GM21423 (cell line): ENCODE measurements around the gene STAT3.
"Not testable (repeated sequence)": the region's sequence is repeated elsewhere in the genome, so short reads cannot be mapped to it uniquely, and the experiment has no call there.

Experiments
- ATAC-seq: cut with Tn5 transposase; IDR thresholded peaks from one replicate; pipeline ENCODE4 v1.9.1; 2021; ENCODE audit warnings: mild to moderate bottlenecking, moderate library complexity; ENCODE audit not compliant: unreplicated experiment

Gene STAT3

DNA sequence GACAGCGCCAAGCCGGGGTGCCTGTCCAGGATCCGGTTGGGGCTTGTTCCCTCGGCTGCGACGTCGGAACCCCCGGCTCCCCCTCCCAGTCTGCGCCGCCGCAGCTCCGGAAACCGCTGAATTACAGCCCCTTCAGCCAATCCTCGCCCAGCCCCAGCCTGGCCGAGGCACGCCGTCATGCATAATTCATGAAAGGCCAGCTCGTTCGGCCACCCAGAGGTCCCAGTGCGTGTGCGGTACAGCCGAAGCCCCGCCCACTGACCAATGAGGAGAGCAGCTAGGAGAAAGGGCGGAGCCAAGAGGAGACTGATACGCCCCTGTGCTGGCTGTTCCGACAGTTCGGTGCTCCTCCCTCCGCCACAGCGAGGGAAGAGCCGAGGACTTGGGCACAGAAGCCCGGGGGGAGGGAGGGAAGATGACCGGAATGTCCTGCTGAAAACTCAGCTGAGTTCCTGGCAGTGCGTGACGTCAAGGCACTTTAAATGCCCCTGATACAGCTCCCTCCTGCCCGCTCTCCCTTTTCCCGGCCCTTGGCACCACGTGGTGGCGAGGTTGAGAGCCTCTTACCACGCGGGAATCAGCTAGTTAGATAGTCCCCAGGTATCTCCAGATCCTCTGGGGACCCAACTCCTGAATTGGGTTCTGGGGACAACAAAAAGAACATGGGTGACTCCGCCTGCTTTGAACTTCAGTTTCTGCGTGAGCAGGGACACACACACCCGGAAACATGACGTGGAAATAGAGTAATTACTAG lies at the start of gene STAT3:
Gene STAT3, minus strand, starts transcription at position 62 of the 754 bp plus-strand sequence. CDS start 39,926 bp downstream, outside the sequence.
- peak; percentile 89 for ATAC-seq

DNA sequence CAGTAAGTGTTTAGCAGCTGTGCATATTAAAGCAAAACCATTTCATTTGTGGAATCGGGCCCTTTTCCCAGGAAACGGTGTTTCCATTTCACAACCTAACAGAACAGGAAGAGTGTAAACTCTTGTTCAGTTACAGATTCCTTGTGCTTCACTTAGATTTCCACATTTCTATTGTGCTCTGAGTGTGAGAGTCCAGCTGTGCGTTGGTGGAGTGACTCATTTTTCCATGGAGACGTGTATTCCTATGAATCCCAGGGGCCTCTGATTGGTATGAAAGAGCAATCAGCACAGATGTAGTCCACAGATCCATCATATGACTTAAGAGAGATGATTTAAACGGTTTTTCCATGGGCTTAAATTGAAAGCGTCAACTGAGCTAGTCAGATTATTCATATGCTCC lies 48.1 kb upstream of the STAT3 start:
- no peak for ATAC-seq

GRCh38 chr17:42431758-42432161 lies 43.5 kb upstream of the STAT3 start:
- no peak for ATAC-seq

- no peak for ATAC-seq
These were observed 41.6 kb upstream of the STAT3 start for GRCh38 chr17:42429726-42430447.

DNA sequence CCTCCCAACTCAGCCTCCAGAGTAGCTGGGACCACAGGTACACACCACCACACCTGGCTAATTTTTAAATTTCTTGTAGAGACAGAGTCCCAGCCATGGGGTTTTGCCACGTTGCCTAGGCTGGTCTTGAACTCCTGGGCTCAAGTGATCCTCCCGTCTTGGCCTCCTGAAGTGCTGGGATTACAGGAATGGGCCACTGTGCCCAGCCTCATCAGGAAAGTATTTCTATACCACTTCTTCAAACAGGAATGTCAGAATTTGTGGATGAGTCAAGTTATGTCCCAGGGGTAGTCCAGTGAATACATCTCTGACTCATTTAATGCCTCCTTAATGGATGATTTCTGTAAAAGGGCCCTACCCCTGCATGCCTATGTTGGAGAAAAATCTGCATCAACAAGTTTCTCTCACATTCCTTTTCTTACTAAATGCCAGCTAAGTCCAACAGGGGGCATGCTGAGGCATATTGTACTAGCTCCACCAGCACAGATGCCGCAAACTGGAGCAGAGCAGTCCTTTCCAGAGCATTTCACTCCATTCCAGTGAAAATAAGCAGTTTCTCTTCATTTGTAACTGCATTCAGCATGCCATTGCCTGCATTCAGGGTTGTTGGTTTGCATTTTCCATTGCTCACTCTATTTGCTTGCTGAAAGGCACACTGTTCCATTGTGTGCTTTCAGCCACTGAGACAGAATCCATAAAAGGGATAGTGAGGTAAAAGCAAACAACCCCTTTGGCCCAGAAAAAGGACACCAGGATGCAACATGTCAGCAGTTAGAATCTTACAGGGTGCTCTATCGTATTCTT lies 40.1 kb upstream of the STAT3 start:
- ATAC-seq = no peak

- ATAC-seq = no peak
These were observed 36.9 kb upstream of the STAT3 start for GRCh38 chr17:42424991-42425610.

DNA sequence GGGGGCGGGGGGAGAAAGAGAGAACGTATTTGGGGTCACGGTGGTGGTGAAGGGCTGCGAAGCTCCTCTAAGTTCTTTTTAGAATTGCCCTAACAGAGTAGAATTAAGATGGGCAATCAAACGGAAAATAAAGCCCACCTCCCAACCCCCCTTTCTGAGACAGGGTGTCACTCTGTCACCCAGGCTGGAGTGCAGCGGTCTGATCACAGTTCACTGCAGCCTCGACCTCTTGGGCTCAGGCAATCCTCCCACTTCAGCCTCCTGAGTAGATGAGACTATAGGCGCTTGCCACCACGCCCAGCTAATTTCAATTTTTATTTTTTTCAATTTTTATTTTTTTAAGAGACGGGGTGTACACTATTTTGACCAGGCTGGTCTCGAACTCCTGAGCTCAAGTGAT lies 35.5 kb upstream of the STAT3 start:
- no peak for ATAC-seq

GRCh38 chr17:42422958-42423712 lies 34.9 kb upstream of the STAT3 start, which contains the start of gene CAVIN1:
CAVIN1 (minus strand) TSS chr17:42423256; CDS start chr17:42423097, 159 bp downstream.
- ATAC-seq = no peak

DNA sequence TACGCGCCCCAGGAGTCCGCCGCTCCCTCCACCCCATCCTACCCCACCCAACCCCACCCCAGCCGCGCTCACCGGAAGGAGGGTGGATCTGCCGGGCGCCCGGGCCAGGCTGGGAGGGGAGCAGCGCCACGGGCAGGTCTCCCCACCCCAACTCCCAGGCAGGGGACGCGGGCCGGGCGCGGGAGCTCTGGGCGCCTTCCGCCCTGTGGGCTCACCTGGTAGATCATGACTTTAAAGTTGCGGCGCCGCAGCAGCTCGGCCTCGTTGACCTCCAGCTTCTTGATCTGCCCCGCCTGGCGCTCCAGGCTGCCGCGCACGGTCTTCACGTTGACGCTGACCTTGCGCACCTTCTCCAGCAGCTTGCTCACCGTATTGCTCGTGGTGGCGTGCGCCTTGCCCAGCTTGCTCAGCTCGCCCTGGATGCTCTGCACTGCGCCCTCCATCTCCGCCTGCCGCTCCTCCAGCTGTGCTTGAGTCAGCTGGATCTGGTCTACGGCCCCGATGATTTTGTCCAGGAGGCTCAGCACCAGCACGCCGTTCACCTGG lies 34.2 kb upstream of the STAT3 start:
- no peak for ATAC-seq

- ATAC-seq = no peak
These were observed 33.5 kb upstream of the STAT3 start for GRCh38 chr17:42421507-42422338.

DNA sequence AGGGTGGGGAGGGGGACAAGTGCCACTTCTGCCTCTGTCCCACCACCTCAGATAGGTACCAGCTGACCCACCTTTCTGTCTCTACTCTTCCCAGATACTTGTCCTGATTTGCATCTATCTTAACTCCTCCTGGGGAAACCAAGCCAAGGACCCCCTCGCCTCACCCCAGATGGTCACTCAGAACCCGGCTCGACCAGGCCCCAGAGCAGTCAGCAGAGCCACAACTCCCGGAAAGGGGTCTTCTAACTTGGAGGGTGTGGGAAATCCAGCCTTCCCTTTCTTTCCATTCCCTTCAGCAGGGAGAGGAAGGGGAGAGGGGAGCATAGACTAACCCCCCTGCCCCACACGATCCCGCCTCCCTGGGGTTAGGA lies 32.9 kb upstream of the STAT3 start:
- no peak for ATAC-seq

DNA sequence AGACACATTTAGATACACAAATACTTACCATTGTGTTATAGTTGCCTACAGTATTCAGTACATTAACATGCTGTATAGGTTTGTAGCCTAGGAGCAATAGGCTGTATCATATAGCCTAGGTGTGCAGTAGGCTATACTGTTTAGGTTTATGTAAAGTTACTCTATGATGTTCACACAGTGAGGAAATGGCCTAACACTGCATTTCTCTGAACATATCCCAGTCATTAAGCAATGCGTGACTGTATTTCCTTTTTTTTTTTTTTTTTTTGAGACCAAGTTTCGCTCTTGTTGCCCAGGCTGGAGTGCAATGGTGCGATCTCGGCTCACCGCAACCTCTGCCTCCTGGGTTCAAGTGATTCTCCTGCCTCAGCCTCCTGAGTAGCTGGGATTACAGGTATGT lies 29.7 kb upstream of the STAT3 start:
- ATAC-seq = not testable (repeated sequence)

DNA sequence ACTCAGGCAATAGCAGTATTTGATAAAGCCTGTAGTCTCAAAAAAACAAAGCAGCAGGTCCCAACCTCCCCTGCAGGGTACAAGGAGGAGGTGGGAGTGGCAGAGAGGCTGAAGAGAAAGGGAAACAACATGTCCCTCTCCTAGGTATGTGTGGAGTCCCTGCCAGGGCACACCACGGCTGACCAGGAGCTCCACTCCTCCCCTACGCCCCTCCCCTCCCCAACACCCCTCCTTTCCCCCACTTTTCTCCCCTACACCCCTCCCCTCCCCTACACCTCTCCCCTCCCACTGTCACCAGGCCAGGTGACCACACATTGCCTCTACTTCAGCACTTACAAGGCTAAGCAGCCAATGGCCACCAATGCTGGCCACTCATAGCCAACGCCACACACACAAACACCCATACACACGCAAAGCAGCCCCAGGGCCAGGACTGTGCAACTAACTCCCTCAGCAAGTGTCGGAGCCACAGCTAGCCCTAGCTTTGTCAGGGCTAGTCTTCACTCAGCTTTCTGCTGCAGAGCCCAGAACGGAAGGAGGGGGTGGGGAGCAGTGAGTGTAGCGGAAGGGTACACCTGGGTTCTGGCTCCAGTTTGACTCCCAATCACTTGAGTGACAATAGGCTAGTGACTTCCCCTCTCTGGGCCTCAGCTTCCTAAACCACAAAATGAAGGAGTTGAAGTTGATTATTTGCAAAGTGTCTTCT lies 26.6 kb upstream of the STAT3 start:
- ATAC-seq = no peak

DNA sequence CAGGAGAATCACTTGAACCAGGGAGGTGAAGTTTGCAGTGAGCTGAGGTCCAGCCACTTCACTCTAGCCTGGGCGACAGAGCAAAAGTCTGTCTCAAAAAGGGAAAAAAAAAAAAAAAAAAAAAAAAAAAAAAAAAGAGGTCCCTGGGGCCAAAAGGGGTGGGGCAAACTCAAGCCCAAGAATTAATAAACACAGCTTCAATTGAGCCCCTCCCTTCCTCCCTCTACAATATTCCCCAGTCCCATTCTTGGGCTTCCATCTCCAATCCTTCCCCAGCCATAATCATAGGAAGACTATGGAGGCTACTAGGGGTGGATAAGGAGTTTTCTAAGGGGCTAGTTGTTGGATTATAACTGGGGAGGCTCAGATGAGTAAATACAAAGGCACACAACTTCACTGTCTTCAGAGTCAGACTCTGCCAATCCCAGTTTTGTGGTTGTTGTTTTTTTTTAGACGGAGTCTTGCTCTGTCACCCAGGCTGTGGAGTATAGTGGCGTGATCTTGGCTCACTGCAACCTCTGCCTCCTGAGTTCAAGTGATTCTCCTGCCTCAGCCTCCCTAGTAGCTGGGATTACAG lies 25.3 kb upstream of the STAT3 start:
- ATAC-seq = no peak

DNA sequence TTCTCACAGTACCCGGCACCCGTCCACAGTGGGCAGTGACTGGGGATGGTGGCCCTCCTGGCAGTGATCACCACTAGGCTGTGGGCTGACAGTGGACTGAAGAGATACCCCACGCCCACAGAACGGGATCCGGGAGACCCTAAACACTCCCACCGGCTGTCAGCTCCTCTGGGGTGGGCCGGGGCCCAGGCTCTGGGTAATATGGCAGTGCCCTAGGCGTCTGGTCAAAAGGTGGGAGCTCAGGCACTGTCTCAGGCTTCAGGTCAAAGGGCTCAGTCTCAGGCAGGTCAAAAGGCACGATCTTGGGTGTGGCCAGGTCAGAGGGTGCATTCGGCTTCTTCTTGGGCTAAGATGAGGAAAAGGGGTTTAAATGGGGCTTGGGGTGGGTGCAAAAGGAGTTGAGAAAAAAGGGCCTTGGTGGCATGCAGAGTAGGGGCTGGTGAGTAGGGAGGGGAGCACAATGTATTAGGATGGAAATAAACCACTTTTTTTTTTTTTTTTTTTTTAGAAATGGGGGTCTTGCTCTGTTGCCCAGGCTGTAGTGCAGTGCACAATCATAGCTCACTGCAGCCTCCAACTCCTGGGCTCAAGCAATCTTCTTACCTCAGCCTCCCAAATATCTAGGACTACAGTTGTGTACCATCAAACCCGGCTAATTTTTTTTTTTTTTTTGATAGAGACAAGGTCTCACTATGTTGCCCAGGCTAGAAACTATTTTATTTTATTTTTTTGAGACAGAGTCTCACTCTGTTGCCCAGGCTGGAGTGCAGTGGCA lies 23.9 kb upstream of the STAT3 start:
- ATAC-seq = no peak

DNA sequence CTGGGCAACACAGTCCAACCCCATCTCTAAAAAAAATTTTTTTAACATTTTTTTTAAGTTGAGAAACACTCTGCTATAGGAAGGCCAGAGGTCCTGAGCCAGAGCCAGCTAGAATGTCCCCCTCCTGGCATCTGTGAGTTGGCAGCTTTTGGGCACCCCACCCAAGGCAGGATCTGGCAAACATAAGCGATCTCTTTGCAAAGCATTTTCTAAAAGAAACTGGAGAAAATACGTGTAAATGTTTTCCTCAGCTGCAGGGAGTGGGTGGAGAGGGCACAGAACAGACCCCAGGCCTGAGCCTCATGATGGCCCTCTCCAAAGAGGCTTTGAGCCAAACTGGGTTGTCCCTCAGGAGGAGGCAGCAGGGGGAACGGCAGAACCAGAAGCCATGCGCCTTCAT lies 23.1 kb upstream of the STAT3 start:
- ATAC-seq = no peak

DNA sequence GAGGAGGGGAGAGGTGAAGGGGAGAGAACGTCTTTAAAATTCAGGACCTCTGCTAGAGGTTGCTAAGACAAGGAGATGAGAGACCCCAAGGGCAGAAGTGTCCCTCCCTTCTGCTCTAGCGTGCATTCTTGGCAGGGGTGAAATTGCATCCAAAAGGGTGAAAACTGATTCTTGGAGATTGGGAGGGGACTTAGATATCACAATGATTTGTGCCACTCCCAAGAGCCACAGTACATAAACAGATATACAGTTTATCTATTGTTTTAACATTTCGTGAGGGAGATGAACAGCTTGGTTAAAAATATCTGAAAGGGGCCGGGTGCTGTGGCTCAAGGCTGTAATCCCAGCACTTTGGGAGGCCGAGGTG lies 22.1 kb upstream of the STAT3 start:
- no peak for ATAC-seq
